ENCODE data around the gene MPDU1. TPM values are rescaled to one million over a fixed set of nuclear protein-coding genes. Genes with fewer than 3 reads are reported as not detected.

MPDU1 gene
- total and polyA plus RNA-seq, 2 of the 13 experiments (the other 11 are each of a cell fraction or from before 2014, with no cell fraction given) = 112 to 167 TPM

GRCh38 chr17:7614425-7615264 is 31.0 kb downstream of the MPDU1 start, which contains the start of gene FXR2 (continued):
- TF ChIP-seq, protein P1, sequence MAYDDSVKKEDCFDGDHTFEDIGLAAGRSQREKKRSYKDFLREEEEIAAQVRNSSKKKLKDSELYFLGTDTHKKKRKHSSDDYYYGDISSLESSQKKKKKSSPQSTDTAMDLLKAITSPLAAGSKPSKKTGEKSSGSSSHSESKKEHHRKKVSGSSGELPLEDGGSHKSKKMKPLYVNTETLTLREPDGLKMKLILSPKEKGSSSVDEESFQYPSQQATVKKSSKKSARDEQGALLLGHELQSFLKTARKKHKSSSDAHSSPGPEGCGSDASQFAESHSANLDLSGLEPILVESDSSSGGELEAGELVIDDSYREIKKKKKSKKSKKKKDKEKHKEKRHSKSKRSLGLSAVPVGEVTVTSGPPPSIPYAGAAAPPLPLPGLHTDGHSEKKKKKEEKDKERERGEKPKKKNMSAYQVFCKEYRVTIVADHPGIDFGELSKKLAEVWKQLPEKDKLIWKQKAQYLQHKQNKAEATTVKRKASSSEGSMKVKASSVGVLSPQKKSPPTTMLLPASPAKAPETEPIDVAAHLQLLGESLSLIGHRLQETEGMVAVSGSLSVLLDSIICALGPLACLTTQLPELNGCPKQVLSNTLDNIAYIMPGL (CRISPR knock-in tag; IDR thresholded peaks at IDR 0.05; ENCODE audit: borderline replicate concordance in 1 of 2, low read depth in 1 of 2) = peak in 1 of 2 experiments; percentile 24; a peak in 2 of 4 replicates
- no peak for TF ChIP-seq ZNF7 (CRISPR knock-in tag; IDR thresholded peaks at IDR 0.05)
- TF ChIP-seq, protein P2, sequence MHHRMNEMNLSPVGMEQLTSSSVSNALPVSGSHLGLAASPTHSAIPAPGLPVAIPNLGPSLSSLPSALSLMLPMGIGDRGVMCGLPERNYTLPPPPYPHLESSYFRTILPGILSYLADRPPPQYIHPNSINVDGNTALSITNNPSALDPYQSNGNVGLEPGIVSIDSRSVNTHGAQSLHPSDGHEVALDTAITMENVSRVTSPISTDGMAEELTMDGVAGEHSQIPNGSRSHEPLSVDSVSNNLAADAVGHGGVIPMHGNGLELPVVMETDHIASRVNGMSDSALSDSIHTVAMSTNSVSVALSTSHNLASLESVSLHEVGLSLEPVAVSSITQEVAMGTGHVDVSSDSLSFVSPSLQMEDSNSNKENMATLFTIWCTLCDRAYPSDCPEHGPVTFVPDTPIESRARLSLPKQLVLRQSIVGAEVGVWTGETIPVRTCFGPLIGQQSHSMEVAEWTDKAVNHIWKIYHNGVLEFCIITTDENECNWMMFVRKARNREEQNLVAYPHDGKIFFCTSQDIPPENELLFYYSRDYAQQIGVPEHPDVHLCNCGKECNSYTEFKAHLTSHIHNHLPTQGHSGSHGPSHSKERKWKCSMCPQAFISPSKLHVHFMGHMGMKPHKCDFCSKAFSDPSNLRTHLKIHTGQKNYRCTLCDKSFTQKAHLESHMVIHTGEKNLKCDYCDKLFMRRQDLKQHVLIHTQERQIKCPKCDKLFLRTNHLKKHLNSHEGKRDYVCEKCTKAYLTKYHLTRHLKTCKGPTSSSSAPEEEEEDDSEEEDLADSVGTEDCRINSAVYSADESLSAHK (CRISPR knock-in tag; IDR thresholded peaks at IDR 0.05; ENCODE audit: borderline replicate concordance) = no peak
- TF ChIP-seq TBP (CRISPR knock-in tag; IDR thresholded peaks at IDR 0.05) = 0 out of 2 replicates have a peak, but pooled peaks have one; percentile 48
- TF ChIP-seq ZNF235 (CRISPR knock-in tag; IDR thresholded peaks at IDR 0.05; ENCODE audit: borderline replicate concordance) = 0 out of 2 replicates have a peak, but pooled peaks have one; percentile 41
- 0 out of 2 replicates have a peak, but pooled peaks have one; percentile 26 for TF ChIP-seq HOXD1 (CRISPR knock-in tag; IDR thresholded peaks at IDR 0.05)
- TF ChIP-seq ZNF441 (CRISPR knock-in tag; IDR thresholded peaks at IDR 0.05; ENCODE audit: borderline replicate concordance) = no peak
- no peak for TF ChIP-seq ZFP90 (CRISPR knock-in tag; IDR thresholded peaks at IDR 0.05; ENCODE audit: borderline replicate concordance)
- TF ChIP-seq, protein P3, sequence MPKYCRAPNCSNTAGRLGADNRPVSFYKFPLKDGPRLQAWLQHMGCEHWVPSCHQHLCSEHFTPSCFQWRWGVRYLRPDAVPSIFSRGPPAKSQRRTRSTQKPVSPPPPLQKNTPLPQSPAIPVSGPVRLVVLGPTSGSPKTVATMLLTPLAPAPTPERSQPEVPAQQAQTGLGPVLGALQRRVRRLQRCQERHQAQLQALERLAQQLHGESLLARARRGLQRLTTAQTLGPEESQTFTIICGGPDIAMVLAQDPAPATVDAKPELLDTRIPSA (CRISPR knock-in tag; IDR thresholded peaks at IDR 0.05; ENCODE audit: borderline replicate concordance) = no peak
- peak; percentile 67 for TF ChIP-seq TEAD3 (CRISPR knock-in tag; optimal IDR thresholded peaks at IDR 0.05; ENCODE audit: borderline replicate concordance)
- no peak for TF ChIP-seq ZBTB10 (CRISPR knock-in tag; IDR thresholded peaks at IDR 0.05; ENCODE audit: borderline replicate concordance)
- TF ChIP-seq ZNF772 (CRISPR knock-in tag; IDR thresholded peaks at IDR 0.05) = 0 out of 2 replicates have a peak, but pooled peaks have one; percentile 54
- TF ChIP-seq ZXDC (CRISPR knock-in tag; IDR thresholded peaks at IDR 0.05) = 0 out of 2 replicates have a peak, but pooled peaks have one; percentile 3
- TF ChIP-seq, protein P4, sequence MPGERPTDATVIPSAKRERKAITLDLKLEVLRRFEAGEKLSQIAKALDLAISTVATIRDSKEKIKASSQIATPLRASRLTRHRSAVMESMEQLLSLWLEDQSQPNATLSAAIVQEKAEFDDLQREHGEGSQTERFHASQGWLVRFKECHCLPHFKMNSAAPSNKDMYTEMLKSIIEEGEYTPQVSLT (CRISPR knock-in tag; IDR thresholded peaks at IDR 0.05; ENCODE audit: borderline replicate concordance, low read depth) = no peak
- TF ChIP-seq TCF12 (IDR thresholded peaks at IDR 0.05) = no peak
- peak; percentile 42; the same call in 1 of the 2 replicates for TF ChIP-seq TCF12 (CRISPR knock-in tag; IDR thresholded peaks at IDR 0.05)

All from HepG2 (cell line).